HG03520 (cell line): ENCODE measurements around the gene USP44.

ENCODE experiments used
- ATAC-seq: cut with Tn5 transposase; IDR thresholded peaks from one replicate; pipeline ENCODE4 v1.9.1; 2021; ENCODE audit warnings: mild to moderate bottlenecking, moderate library complexity; ENCODE audit not compliant: unreplicated experiment

Gene USP44

DNA sequence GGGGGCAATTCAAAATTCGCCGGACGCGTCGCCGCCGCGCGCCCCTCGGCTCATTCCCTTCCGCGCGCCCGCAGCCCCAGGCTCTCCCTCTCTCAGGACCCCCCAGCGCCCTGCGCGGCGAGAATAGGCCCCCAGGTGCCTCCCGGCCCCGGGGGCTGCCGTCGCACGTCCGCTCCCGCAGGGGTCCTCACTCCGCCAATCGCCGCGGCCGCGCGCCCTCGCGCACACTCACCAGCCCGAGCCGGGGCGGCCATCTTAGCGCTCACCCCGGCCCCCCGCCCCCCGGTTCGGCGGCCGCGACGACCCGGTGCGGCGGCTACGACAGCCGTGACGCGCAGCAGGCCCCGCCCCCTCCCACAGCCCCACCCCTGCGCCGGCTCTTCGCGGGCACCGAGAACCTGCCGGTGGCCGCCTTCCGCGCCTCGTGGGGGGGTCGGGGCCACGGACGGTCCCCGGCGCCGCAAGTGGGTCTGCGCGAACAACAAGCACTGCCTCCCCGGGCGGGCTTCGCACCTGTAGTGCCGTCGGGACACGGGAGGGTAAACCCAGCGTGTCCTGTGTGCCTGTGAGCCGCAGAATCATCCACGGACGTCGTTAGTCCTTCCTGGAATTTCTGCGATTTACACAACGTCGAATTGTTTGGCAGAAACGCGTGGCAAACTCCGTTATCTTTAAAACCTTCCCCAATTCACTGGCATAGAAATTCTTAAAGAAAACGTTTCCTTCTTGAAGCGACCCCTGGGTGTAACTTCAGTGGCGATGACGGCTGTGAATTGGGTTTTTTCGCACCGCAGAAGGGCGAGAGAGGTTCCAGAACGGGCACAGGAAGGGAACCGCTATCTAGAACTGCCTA, 2.5 kb downstream of the USP44 start:
- no peak for ATAC-seq

DNA sequence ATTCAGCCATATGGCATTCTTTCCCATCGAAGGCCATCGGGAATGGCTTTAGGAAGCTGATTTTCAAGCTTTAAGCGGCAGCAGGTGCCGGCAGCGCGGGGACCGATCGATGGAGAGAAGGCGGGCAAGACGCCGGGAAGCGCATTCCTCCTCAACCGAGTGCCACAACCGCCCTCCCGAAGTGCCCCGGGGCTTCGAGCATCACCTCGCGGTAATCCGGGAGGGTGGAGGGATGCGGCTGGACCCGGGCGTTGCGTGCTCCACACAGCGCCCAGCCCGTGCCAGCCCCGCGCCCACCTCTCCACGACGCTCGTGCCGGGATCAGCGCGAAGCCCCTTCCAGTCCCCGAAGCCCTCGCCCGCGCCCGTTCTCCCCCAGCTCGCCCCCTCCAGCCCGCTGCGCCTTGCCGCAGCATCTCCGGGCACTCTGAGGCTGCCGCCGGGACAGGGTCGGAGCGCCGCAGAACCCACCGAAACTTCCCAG, 3.2 kb downstream of the USP44 start:
- ATAC-seq: no peak

DNA sequence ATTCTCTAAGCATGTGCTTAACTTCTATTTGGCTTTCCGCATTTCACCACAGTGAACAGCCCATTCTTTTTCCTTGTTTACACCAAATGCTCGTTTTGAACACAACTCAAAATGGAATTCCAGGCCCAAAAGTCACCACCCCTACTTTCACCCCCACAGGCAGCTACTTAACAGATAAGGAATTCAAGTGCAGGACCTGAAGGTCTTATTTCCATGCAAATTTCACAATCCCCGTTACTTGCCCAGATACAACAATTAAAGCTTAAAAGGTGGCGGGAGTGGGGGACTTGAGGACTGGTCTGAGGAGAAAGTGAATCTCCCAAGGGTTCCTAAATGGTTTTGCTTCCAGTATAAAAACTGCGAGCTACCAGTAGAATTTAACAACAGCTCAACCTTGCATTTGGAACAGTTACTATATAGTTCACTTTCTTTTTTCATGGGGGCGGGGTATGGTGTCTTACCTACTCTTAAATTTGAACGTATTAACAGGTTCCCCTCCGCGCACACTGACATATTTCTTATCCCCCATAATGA, 3.7 kb downstream of the USP44 start:
- no peak for ATAC-seq

DNA sequence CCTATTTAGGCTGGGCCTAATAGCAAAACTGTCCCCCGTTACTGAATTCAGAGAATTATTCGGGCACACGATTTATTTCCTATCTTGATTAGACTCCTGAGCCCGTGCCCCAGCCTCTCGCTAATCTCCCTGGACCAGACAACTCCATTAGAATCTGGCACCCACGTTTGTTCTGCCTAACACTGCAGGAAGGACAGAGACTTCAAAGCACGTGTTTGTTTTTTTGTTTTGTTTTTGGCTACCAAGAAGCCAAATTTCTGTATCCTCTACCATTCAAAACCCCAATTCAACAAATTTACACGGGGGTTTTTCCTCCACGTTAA, 4.8 kb downstream of the USP44 start:
- no peak for ATAC-seq

DNA sequence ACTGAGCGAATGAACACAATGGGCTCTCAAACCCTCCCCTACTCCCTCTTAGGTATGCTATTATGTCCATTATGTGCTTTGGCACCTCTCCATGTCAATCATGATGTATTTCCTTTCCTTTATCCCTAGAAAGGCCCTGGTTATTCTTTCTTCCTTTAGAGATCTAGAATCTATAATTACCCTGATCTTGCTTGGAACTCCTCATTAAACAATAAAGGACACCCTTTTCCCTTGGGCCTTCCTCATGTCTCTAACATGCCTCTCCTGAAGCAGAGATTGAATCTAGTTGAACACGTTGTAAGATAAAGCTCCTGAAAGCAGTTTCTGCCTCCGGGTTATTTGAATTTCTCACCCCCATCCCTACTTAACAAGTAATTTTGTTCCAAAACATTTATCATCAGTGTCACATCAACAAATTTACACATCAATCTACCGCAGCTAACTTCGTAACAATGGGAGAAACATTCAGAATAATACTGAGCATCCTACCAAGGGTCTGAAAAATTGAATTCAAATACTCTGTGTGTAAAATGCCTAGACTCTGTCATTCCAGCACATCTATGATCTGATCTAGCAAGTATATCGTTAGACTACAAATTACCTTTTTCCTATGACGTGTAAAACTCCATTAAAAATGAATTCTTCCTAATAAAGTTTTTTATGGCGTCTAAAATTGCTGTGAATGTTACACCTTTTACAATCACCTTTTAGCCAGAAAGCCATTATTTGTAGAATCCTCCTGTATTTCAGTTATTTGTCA, 5.4 kb downstream of the USP44 start:
- no peak for ATAC-seq

DNA sequence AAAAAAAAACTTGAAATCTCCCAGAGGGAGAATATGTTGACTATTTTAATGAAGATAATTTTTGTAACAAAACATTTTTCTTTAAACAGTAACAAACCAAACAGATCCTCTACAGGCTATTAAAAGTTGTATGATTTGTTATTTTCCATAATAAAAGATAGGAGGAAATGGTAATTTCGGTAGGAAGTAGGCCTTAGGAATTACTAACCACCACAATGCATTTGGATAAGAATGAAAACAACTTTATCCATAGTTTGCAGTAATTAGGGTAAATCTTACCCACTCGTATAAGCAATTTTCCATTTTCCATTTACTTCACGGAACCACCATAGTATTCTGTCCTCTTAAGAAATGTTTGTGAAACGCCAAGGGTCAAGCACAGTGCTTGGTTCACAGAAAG, 6.0 kb downstream of the USP44 start:
- ATAC-seq: no peak

DNA sequence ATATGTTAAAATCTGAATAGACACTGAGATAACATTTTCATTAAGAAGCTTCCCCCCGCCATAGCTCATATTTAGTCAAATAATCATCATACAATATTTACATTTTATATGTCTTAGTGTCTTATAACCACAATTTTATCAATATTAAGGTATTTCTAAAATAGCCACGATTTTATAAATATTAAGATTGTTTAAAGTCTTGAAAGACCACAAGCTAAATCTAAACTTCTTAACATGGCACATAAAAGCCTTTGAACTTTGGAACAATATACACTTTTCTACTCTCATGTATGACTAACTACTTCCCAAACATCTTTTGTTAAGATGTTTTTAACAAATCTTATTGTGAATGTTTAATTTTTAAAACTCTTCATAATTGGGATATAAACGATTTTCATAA, 6.5 kb downstream of the USP44 start:
- no peak for ATAC-seq

DNA sequence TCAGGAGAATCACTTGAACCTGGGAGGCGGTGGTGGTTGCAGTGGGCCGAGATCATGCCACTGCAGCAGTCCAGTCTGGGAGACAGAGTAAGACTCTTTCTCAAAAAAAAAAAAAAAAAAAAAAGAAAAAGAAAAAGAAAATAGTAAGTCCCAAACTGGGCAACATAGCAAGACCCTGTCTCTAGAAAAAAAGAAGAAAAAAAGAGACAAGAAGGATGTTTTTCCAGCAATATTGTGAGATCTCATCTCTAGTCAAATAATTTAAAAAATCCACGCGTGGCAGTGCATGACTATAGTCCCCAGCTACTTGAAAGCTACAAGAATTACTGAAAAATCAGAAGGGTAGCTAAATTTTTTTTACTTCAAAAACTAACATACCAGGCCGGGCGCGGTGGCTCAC, 8.0 kb downstream of the USP44 start:
- no peak for ATAC-seq

DNA sequence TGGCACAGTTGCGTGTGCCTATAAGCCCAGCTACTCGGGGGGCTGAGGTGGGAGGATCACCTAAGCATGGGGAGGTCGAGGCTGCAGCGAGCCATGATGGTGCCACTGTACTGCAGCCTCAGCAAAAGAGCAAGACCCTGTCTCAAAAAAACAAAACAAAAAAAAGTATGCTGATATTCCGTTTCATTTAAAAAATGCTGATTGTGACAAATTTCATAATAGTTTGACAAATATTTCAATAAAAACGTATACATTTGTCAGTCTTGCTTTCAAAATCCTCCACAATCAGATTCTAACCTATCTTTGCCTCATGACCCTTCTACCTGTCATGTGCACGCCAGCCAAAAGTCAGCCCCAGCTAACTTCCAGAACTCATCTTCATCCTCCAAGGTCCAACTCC, 9.8 kb downstream of the USP44 start:
- ATAC-seq: no peak

DNA sequence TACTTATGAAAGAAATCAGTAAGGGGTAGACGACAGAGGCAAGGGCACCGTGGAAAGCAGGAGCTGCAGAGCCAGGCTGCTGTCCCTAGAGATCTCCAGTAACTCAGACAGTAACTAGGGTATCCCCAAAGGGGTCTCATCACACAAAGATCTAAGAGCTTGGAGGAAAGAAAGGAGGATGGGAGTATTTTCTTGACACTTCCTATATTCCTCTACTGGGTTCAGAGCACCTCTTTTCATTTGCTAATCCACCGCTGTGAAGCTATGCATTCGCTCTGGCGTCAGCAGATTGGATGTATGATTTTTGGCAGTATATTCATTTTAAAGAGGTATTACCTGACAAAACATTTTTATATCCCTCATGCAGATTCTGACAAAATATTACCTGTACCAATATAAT, 12.6 kb downstream of the USP44 start:
- no peak for ATAC-seq

DNA sequence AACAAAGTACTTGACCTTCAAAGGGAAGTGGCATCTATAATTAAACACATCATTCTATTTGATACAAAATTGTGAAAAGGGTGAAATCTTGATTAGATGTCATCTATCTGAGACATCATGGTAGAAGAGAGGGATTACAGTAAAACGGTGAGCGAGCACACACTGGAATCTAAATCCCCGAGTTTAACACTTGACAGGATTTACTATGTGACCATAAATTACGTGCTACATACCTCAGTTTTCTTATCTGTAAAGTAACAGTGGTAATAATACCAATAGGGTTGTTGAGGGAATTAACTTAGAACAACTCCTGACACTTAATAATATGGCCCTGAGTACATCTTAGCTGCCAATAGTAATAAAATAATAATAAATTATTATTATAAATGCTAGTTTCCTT, 13.3 kb downstream of the USP44 start:
- ATAC-seq: no peak

DNA sequence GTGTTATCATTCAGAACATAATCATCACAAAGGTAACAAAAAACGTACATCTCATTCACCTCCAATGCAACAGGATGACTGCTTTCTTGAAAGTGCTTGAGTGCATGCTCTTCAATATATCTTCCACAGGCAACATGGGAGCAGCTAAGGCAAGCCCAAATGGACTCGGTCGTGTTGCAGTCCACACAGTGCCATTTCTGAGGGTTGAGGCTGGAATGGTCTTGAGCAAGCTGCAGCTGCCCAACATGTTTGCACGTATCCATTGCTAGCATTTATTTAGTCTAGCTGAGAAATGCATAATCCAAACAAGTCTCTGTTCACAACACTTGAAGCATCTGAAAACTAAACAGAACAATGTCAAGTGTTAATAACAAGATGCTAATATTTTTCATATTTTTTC, 17.3 kb downstream of the USP44 start:
- no peak for ATAC-seq

DNA sequence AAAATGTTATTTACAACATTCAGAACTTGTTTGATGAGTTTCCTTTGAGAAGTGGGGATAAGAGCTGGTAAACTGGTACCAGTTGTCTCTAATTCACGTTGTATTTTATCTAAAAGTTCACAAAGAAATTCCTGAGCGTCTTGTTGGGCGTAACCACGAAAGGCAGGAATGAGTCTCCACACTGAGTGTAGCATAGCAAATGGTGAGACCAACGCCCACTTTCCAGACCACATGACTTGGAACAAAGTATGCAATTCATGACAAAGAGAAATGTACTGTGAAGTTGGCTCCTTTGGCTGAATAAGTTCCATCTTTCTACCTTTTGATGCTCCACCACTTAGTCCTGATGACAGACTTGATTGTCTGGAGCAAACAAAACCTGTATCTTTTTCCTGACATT, 18.4 kb downstream of the USP44 start:
- no peak for ATAC-seq

DNA sequence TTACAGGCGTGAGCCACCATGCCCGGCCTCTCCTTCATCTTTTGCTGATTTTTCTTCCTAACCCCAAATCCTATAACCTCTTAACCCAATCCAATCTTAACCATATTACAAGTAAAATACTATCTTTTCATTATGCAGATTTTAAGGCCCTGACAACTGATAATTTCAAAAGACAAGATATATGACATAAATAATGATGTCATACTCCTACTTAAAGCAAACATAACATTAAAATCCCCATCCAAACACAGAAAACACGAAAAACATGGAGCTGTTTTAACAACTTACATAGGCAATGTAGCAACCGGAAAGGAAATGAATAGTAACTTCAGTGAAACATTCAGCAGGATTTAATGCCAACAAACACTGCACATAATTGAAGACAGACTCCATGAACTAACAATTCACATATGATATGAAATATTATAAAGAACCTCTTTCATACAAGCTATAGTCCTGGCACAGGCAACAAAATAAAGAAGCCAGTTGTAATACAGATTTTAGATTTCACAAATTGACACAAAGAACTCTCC, 21.5 kb downstream of the USP44 start:
- no peak for ATAC-seq

DNA sequence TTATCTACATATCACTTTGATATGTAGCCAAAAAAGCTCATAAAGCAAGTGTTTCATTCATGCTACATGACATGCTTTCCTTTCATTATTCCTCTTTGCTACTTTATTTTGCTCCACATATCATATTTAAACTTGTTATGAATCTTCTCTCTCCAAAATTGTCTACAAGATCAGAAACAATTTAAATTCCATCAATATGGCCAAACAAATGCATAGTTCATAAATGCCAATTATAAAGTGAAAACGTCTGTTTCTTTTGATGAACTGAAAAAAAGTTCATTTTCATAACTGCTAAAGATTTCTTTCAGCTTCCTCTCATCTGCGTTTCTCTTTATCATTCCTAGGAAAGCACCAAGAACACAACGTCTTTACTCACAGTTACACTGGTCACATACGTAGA, 22.8 kb downstream of the USP44 start:
- no peak for ATAC-seq

DNA sequence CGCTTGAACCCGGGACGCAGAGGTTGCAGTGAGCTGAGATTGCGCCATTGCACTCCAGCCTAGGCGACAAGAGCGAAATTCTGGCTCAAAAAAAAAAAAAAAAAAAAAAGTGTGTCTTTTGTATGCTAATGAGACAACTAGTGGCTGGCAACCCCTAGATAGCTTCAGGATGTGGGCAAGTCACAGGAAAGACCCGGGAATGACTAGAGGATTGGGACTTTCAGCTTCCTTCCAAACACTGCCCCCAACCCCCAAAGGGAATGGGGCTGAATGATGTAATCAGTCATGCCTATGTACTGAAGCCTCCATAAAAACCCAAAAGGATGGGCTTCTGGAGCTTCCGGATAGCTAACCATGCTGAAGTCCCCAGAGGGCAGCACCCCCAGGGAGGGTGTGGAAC, 28.6 kb downstream of the USP44 start:
- ATAC-seq: no peak

DNA sequence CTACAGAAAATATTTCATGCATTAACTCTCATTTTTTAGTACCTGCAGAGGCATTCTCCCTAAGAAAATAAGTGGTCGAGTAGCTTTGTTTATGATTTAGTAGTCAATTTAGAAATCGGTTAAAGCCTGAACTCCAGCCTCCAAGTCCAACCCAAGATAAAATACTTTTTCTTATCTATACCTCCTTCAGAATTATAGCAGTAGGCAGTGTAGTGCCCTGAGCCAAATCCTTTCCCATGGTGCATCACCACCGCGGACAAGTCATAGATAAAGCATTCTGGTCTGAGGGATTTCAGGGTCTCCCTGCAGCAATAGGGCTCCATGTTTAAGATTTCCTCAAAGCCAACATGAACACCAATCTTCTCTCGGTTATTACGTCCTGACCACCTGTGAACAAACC, 30.5 kb downstream of the USP44 start:
- ATAC-seq: no peak

DNA sequence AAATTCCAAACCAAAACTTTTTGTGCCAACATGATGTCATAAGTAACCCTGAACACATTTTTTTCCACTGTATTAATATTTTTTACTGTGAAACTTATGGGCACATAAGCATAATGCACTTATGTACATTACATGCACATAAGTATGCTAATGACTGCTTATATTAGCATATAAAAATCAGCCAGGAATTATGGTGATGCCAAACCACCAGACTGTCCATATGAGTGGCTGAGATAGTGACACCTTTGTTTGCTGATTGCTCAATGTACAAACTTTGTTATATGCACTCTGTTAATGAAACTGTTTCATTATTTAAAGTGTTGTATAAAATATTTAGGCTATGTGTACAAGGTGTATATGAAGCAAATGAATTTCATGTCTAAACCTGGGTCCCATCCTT, 32.3 kb downstream of the USP44 start:
- no peak for ATAC-seq

DNA sequence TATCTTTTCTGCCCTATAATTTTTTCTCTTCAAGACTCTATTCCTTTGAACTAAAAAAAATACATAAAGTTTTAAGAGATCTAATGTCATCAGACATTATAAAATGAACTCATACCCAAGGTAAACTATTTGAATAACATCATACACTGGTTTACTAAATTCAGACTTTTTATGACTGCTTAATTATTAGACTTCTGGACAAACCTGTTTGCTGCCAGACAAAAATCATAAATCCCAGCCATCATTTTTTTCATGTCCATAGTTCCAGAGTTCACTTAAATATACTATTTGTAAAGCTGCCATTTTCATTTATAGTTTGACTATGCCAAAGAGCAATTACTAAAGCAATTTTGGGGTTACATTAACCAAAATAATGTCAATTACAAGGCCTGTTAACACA, 34.0 kb downstream of the USP44 start:
- ATAC-seq: no peak

DNA sequence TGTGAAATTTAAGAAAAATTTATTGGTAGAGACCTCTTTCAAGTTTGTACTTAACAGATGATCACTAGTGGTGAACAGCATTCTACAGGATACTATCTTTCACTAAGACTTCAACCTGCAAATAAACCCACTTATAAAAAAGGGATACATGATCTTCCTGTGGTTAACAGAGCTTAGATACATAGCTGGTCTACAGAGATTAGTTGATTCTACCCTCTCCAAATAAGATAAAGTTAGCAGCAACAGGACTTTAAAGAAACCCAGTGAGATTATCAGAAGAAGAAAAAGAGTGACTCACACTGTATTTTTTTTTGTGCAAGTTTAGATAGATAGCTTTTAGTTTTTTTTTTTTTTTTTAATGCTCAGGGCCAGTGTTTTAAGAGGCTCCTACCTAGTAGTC, 34.5 kb downstream of the USP44 start:
- ATAC-seq: no peak

DNA sequence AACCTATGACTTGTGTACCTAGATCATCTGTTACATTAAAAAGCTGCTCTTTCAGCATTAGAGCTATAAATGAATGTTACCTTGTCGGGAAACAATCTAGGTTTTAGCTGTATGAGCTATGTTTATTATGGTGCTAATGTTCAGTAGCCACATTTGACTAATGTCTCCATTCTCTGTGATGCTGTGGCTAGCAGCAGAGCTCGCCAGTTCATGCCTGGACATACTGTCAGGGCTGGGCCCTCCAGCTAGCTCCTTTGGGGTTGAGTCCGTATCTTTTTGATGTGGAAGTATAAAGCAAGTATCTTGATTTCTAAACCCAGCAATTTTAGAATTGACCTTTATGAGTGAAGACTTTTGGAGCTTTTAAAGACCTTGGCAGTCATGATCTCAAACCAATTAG, 36.1 kb downstream of the USP44 start:
- ATAC-seq: no peak

DNA sequence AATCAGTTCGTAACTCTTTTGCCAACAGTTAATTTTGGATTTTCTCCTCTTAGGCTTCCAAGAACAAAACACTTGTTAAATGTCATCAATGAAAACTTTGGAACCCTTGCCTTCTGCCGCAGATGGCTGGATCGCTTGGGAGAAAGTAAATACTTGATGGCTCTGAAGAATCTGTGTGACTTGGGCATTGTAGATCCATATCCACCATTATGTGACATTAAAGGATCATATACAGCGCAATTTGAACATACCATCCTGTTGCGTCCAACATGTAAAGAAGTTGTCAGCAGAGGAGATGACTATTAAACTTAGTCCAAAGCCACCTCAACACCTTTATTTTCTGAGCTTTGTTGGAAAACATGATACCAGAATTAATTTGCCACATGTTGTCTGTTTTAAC, 37.7 kb downstream of the USP44 start:
- ATAC-seq: no peak
